HG03280 (cell line): ENCODE results near the gene OSBPL2.

Experiments used
- ATAC-seq: cut with Tn5 transposase; IDR thresholded peaks from one replicate; pipeline ENCODE4 v1.9.1; 2021; ENCODE audit warnings: mild to moderate bottlenecking, moderate library complexity; ENCODE audit not compliant: unreplicated experiment

Gene OSBPL2

DNA sequence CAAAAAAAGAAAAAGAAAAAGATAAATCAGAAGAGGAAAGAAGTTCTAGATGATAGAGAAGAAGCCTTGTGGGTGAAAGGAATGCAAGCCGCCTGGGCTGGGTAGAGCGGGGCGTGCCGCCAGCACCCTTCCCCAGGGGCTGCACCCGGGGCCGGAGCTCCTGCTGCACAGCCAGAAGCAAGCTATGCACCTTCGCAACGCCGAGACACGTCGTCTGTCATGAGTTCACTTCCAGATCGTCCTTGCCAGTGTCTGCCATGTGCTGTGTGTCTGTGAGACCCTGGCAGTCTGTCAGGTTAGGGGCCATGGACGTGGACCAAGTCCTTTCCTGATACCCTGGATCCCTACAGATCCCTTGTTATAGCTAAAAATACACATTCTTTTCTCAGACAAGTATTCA lies 38.9 kb downstream of the OSBPL2 start:
- no peak for ATAC-seq

DNA sequence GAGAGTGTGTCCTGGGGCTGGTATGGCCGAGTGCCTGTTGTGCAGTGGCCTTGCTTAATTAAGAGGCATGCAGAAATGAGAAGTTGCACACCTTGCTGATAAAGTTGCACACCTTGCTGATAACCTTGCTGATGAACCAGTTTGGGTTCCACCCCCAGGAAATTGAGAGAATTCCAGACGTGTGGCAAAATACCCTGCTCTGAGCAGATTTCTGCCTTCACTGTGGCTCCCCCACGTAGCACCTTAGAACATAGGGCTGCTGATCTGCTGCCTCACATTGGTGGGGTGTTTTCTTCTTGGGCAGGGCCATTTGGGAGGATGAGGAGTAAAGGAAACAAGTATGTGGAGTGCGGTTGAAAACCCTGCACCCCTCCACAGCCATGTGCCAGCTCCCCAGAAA lies 42.0 kb downstream of the OSBPL2 start:
- no peak for ATAC-seq

DNA sequence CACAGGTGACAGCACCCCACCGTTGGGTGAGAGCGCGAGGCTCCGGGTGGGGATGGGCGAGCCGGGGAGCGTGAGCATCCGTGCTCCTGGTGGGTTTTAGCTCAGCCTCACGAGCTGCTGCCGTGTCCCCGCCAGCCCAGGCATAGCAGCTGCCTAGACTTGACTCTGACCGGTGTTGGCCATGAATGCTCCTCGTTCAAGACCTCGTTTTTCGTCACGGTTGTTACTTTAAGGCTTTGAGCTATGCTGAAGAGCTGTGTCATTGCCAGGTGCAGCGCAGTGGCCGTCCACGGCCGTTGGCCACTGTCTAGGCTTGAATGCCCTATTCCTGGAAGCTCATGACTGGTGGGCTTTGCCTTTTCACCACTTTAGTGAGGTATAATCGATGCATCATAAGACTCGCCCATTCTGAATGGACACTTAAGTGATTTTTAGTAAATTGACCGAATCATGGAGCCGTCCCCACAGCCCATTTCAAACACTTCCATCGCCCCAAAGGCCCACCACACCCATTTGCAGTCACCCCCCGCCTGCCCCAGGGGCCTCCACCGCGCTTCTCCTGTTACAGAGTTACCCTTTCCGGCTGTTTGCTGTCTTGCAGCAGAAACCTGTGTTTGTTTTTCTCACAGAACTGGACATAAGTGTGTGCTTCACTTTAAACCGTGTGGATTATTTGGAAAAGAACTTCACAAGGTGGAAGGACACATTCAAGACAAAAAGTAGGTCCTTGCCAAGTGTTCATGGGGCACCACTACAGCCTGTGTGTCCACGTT lies 43.0 kb downstream of the OSBPL2 start:
- no peak for ATAC-seq

DNA sequence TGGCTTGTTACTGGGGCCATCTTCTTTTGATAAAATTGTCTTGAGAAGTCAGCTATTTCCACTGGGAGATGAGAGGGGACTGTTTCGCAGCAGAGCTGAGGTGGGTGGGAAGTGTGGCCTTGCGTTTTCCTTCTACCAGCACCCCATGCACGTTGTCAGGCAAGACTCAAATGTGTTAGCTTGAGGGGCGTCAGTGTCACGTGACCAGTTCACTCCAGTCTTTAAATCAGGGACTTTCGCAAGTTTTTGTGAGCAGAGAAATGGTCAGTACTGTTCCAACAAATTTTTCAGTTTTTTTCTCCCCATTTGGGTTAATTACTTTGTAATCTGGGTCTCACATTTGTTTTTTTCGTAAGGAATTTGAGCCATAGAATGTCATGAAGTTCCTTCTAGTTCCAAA lies 43.8 kb downstream of the OSBPL2 start:
- ATAC-seq = no peak

DNA sequence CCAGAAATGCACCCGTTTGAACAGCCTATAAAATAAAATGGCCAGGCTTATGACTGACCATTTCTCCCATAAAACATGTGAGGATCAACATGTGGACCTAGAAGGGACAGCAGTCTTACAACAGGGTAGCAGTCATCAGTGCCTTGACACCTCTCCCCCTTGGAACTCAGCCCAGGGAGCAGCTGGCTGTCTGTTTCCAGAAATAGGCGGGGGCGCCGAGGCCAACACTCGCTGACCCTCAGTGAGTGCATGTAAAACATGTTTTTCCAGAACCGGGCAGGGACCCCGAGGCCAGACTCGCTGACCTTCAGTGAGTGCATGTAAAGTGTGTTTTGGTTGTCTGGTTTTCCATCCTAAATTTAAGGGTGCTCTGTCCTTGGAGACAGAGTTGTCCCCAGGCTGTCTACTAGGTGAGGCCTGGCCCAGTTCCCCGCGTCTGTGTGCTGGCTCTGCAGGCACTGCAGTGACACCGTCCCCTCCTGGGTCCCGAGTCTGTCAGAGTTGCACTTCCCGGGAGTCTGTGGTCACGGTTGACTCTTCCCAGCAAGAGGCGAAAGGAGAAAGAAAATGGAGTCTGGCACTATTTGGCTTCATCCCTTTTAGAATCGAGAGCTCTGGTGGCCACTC lies 44.7 kb downstream of the OSBPL2 start:
- no peak for ATAC-seq

DNA sequence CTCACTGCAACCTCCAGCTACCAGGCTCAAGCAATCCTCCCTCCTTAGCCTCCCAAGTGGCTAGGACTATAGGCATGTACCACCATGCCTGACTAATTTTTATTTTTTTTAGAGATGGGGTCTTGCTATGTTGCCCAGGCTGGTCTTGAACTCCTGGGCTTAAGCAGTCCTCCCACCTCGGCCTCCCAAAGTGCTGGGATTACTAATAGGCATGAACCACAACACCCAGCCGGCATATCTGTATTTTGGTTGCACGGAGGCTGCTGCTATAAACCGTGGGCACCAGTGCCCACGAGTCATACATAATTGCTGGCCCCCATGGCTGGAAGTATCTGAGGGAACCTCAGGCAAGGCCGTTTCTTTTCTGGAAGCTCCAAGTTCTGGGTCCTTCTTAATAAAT lies 46.1 kb downstream of the OSBPL2 start:
- ATAC-seq = no peak

DNA sequence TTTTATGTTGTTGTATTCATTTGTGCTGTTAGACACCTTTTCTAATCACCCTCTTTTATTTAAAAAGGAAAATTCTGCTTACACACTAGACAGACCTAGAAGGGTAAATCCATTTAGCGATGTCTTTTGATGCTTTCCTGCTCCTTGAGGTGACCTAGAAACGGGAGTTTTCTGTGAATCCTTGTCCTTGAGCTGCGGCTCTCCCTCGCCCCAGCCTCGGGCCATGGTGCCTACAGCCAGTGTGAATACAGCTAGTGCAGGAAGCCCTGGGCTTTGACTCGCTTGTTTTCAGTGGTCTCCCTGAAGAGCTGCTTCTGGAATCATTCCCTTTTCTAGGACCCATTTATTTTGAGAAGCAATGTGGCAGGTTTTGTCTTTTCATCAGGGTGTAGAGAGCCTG lies 46.8 kb downstream of the OSBPL2 start:
- ATAC-seq = no peak

DNA sequence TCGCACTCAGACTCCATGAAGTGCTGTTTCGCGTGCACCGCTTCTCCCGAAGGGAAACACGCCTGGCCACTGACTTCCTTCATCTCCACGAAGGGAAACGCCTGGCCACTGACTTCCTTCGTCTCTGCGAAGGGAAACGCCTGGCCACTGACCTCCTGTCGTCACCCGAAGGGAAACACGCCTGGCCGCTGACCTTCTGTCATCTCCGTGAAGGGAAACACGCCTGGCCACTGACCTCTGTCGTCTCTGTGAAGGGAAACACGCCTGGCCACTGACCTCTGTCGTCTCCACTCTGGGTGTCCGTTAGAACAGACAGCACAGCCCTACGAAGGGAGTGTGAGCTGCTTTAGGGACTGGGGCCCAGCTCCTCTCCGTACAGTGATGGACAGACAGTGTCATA lies 47.4 kb downstream of the OSBPL2 start:
- ATAC-seq = no peak

DNA sequence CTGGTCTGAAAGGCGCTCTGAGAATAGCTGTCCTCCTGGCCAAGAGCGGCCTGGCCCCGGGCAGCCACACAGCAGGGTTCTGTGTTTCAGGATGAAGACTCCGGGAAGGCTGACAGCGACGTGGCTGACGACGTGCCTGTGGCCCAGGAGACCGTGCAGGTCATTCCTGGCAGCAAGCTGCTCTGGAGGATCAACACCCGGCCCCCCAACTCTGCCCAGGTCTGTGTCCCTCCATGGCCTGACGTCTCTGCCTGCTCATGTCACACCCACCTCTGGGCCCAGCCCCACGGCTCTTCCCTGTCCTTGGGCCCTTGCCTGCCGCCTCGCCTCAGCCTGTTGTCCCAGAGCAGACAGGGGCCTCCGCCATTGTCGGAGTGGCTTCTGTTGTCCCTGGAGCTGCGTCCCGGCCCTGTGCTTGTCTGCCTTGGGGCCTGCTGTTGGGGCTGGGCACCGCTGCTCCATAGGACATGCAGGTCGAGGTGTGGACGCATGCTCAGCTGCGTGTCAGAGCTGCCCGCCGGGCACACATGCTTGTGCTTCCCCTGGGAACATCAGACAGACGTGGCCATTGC lies 48.3 kb downstream of the OSBPL2 start:
- no peak for ATAC-seq

DNA sequence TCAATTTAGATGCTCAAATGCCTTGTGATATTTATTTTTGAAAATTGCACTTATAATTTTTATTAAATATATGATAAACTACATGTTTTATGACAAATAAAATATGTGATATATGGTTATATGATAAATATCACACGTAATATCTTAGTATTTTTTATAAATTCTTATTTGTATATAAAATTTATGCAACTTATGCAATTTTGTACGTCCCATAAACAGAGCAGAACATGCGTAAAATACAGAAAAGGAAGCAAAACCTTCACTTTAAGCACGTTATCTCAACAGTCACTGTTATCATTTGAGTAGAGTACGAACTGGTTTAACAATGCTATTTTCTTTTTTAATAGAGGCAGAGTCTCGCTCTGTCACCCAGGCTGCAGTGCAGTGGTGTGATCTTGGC lies 48.8 kb downstream of the OSBPL2 start:
- ATAC-seq = no peak

DNA sequence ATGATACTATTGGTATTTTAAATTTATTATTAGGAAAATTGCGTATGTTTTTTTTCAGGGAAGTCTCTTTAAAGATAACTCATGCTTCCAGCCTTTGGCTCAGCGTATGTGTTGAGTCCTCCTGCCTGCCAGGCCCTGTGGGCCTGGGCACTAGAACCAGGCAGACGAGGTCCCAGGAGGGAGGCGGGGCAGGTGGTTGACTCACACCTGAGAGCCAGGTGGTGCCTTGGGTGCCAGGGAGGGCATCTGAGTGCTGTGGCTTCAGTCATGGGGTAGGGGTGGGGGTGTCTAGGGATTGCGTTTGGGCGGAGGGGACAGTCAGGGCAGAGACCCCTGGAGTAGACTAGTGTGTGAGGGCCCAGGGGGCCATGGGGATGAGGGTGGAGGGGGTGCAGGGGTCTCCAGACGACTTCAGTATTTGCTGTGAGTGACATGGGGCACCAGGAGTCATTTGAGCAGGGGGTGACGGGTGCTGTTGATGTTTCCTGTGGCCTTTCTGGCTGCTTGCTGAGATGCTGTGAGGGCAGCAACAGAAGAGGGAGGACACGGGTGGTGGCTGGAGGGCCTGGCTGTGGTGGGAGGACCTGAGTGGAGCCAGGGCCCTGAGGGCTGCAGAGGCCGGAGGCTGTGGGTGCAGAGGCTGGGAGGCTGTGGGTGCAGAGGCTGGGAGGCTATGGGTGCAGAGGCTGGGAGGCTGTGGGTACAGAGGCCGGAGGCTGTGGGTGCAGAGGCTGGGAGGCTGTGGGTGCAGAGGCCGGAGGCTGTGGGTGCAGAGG lies 49.6 kb downstream of the OSBPL2 start:
- ATAC-seq = no peak

DNA sequence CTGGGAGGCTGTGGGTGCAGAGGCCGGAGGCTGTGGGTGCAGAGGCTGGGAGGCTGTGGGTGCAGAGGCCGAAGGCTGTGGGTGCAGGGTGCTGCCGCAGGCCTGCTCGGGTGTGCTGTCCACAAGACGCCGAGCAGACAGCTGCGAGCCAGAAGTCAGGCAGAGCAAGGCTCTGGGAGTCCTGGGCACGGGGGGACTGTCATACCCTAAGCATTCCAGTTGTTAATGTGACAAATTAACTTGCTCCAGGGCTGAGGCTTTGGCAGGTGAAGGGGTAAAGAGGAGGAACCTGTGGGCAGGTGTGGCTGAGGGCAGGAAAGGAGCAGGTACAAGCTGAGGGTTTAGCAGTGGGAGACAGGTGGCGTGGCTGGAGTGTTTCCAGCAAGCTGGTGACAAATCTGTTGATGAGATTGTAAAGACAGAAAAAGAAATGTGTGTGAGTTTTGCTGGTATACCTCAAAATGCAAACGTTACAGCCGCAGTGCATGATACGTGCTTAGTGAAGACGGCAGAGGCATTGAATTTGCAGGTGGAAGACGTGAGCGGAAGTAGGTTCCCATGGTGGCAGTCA lies 50.3 kb downstream of the OSBPL2 start:
- ATAC-seq = no peak

DNA sequence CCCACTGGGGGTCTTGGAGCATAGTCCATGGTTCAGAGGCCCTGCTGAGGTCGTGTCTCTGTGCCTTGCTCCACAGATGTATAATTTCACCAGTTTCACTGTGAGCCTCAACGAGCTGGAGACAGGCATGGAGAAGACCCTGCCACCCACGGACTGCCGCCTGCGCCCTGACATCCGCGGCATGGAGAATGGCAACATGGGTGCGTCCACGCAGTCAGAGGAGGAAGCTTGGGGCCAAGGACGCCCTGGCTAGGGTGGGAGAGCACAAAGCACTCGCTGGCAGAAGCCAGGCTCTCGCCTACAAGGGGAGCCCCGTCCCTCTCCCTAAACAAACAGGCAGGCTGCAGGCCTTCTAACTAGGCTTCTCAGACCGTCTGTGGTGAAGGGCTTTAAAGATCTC lies 50.8 kb downstream of the OSBPL2 start:
- ATAC-seq = no peak

DNA sequence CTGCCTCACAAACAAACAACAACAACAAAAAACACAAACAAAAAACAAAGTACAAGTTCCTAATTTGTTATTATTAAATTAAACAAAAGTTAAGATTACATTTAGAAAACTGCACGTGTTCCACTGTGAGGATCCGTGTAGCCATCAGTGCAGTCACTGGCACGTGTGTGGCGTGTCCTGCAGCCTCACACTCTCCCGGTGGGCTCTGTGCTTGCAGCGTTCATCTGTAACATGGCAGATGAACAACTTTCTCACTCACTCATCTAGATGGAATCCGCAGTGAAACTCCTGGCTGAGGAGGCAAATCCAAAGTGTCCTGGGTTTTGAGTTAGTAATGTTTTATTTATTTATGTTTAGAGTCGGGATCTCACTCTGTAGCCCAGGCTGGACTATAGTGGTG lies 51.6 kb downstream of the OSBPL2 start:
- no peak for ATAC-seq

DNA sequence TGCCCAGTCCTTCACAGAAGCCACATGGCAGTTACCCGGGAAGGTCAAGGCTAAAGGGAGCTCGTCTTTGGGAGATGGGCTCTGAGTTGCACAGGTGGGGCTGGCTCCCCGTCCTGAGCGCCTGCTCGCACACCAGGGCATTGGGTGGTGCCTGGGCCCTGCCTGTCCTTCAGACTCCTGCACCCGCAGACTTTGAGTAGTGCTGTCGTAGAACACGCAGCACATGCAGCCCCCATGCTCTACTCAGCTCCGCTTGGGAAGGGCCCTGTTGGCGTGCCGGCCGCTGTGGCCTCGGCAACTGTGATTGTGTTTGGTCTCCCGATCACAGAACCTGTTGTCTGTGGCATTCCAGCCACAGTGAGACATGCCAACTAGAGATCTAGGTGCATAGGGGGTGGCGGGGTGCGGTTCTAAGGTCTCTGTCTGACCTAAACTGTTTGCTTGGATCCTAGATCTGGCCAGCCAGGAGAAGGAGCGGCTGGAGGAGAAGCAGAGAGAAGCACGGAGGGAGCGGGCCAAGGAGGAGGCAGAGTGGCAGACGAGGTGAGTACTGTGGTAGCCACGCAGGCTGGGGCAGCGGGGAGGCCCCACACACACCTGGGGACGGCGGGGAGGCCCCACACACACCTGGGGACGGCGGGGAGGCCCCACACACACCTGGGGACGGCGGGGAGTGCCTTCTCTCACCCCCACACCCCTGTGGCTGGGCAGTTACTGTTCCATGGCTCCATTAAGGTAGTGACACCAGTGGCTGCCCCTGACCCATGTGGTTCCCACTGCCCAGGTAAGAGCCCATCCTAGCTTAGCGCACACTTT lies 53.1 kb downstream of the OSBPL2 start:
- ATAC-seq = no peak

DNA sequence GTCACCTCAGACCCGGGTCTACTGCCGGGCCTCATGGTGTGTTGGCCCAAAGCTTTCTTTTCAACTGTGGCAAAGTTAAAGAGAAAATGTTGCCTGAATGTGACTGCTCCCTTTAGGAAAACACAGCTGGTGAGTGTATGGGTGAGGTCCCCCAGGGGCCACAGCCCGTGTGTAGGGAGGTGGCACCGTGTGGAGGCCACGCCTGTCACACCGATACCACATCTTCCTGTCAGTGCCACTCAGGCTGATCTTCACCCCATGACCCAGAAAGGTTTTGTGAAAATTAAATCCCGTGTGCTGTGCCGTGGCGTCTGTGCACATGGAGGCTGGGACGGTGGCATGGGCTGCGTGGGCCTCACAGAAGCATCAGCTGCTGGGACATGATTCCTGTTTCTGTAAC lies 53.8 kb downstream of the OSBPL2 start:
- no peak for ATAC-seq

DNA sequence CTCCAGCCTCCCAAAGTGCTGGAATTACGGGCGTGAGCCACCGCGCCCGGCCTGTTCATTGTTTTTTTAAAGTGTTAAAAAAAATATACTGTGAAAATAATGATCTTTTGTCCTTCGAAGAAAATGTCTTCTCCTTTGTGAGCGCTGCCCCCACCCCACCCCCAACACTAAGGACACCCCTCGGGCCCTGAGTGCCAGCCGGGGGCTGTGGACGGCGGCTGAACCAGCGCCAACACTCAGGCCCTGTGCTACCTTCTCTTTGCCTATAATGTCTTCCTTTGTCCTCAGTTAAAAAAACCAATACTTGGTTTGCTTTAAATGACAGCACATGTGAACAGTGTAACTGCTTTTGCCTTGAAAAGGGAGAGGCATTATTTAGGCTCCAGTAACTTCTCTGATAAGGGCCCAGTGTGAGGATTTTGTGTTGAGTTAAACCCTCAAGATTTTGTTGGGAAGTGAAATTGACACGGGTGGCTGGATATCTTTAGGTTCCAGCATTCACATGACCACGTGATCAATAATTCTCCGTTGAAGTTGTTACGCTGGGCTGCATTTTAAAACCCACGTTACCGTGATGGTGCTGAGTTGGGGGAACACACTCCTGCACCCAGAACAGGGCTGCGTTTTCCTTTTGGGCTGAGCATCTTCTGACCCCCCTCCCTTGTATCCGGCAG lies 54.9 kb downstream of the OSBPL2 start:
- ATAC-seq = no peak

DNA sequence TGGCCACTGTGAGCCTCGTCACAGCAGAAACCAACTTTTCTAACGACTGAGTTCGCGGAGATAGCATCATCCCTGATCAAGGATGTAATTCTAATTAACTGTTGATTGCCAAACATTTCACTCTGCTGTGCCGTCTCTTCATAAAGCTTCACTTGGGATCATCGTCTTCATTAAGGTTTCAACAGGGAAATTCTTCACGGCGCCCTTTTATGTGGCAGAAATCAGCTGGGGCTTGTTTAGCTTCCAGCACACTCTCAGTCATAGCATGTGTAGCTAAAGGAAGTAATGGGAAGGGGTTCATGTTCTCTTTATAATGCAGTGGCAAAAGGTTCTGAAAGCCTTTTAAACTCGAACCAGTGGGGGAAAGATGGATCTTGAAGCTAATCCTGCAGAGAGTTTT lies 55.6 kb downstream of the OSBPL2 start:
- no peak for ATAC-seq

DNA sequence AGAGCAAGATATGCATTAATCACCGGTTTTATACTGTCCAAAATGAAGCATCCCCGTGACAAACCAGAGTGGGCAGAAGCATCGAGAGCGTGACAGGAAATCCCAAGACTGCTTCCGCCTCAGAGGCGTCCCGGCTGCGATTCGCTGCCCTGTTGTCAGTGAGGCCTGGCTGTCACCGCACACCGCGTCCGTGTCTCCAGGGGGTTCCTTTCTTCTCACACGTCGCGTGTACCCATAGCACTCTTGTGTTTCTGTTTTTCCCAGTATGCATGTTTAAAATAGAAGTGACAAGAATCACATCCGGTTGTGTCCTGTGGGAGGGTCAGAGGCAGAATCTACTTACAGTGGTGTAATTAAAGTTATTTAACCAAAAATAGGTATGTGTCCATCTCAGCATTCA lies 56.2 kb downstream of the OSBPL2 start:
- no peak for ATAC-seq
